Esophagus squamous epithelium (tissue), 4 donors: ENCODE results near the gene ODAD4.

ENCODE experiments used
- CTCF ChIP-seq, 6 experiments: fragments of 450-650 bp in 4 of 6; fragments of 200-600 bp in 2 of 6; sonication (generic) in 2 of 6; IDR thresholded peaks; one replicate each; pipeline ENCODE4 v1.5.1; 2016 to 2019; ENCODE audit warnings: antibody characterized with exemption in 6 of 6, mild to moderate bottlenecking in 4 of 6, moderate library complexity in 4 of 6
- POLR2A ChIP-seq, 4 donors: fragments of 450-650 bp; IDR thresholded peaks; one replicate each; pipeline ENCODE4 v1.6.1; 2017; ENCODE audit warnings: antibody characterized with exemption in 4 of 4, mild to moderate bottlenecking in 4 of 4, moderate library complexity in 3 of 4

GRCh38 chr17:41882756-41883155 is 47.7 kb upstream of the ODAD4 start:
- no peak for TF ChIP-seq CTCF (IDR thresholded peaks at IDR 0.05)
- no peak for TF ChIP-seq POLR2A (IDR thresholded peaks at IDR 0.05)
